K562 (cell line): ENCODE measurements around the gene GLUL. TPM values are rescaled to one million over a fixed set of nuclear protein-coding genes. Genes with fewer than 3 reads are reported as not detected.

ENCODE experiments used
- ARID1B ChIP-seq: fragments of 450-650 bp; IDR thresholded peaks from 2 replicates; pipeline ENCODE4 v1.6.1; 2016; ENCODE audit warnings: antibody characterized with exemption, mild to moderate bottlenecking, inconsistent platforms
- CBX3 ChIP-seq, 2 experiments: IDR thresholded peaks; 1 replicate in 1 of 2; 2 replicates in 1 of 2; pipeline ENCODE4 v1.6.1; 2012; ENCODE audit warnings: inconsistent platforms in 2 of 2, low read length in 2 of 2, borderline replicate concordance in 1 of 2, control low read depth in 1 of 2
- CREBBP ChIP-seq: IDR thresholded peaks from one replicate; pipeline ENCODE4 v1.6.1; 2012; ENCODE audit warnings: low read depth, mild to moderate bottlenecking, control low read depth, inconsistent platforms, low read length
- EP300 ChIP-seq: IDR thresholded peaks from 2 replicates; pipeline ENCODE4 v1.6.1; 2012; ENCODE audit warnings: low read length, improper control_type of control experiment
- GTF2E2 ChIP-seq: fragments of 200-800 bp; sonication (Bioruptor generic); IDR thresholded peaks from 2 replicates; pipeline ENCODE4 v1.6.1; 2016; ENCODE audit warnings: missing genetic modification characterization, missing compliant biosample characterization
- JUN ChIP-seq, 2 experiments: sonication (generic) in 1 of 2; formaldehyde crosslinking in 1 of 2; IDR thresholded peaks; 2 replicates each; pipeline versions ENCODE4 v1.6.1 to v1.8.0; 2012 to 2022; ENCODE audit warnings: borderline replicate concordance in 2 of 2, mild to moderate bottlenecking in 2 of 2, improper control_type of control experiment in 1 of 2, low read depth in 1 of 2, low read length in 1 of 2, missing genetic modification reagents in 1 of 2
- KAT7 ChIP-seq: sonication (generic); formaldehyde crosslinking; IDR thresholded peaks from 2 replicates; pipeline ENCODE4 v1.8.0; 2022; ENCODE audit warnings: missing genetic modification reagents, mild to moderate bottlenecking, borderline replicate concordance
- LEF1 ChIP-seq: fragments of 450-650 bp; IDR thresholded peaks from 2 replicates; pipeline ENCODE4 v1.6.1; 2016; ENCODE audit warnings: mild to moderate bottlenecking
- NCOR1 ChIP-seq: fragments of 450-650 bp; IDR thresholded peaks from 2 replicates; pipeline ENCODE4 v1.6.1; 2016; ENCODE audit warnings: mild to moderate bottlenecking, moderate library complexity
- NR2C2 ChIP-seq, 2 experiments: fragments of 200-800 bp in 1 of 2; sonication (Bioruptor generic) in 1 of 2; sonication (generic) in 1 of 2; formaldehyde crosslinking in 1 of 2; IDR thresholded peaks; 2 replicates each; pipeline versions ENCODE4 v1.6.1 to v1.8.0; 2016 to 2022; ENCODE audit warnings: mild to moderate bottlenecking in 1 of 2, missing compliant biosample characterization in 1 of 2, missing genetic modification characterization in 1 of 2, missing genetic modification reagents in 1 of 2
- NR2F6 ChIP-seq: fragments of 450-650 bp; formaldehyde crosslinking; IDR thresholded peaks from 2 replicates; pipeline ENCODE4 v1.4.0; 2020; ENCODE audit warnings: mild to moderate bottlenecking
- NUFIP1 ChIP-seq: fragments of 450-650 bp; IDR thresholded peaks from 2 replicates; pipeline ENCODE4 v1.6.1; 2018; ENCODE audit not compliant: partially characterized antibody
- PHB2 ChIP-seq: fragments of 450-650 bp; IDR thresholded peaks from 2 replicates; pipeline ENCODE4 v1.6.1; 2017; ENCODE audit warnings: low read depth
- POLR2H ChIP-seq: IDR thresholded peaks from 2 replicates; pipeline ENCODE4 v1.6.1; 2016; ENCODE audit warnings: missing genetic modification characterization, low read depth, mild to moderate bottlenecking, control low read depth, missing compliant biosample characterization, moderate library complexity
- RBM25 ChIP-seq: fragments of 200-400 bp; formaldehyde crosslinking; IDR thresholded peaks from 2 replicates; pipeline ENCODE4 v1.6.1; 2018; ENCODE audit warnings: low read length, low read depth, moderate library complexity; ENCODE audit not compliant: severe bottlenecking
- SAP30 ChIP-seq: fragments of 200-600 bp; sonication (generic); IDR thresholded peaks from 2 replicates; pipeline ENCODE4 v1.6.1; 2012; ENCODE audit warnings: borderline replicate concordance, low read depth, mild to moderate bottlenecking, moderate library complexity, low read length, control low read depth, inconsistent platforms; ENCODE audit not compliant: insufficient read depth, poor library complexity, severe bottlenecking
- SMAD4 ChIP-seq: fragments of 250-450 bp; sonication (Bioruptor Pico); conservative IDR thresholded peaks from 2 replicates; pipeline ENCODE4 v1.8.0; 2021; ENCODE audit warnings: inconsistent platforms, mild to moderate bottlenecking, moderate library complexity
- THRAP3 ChIP-seq: fragments of 450-650 bp; IDR thresholded peaks from 2 replicates; pipeline ENCODE4 v1.6.1; 2016; ENCODE audit warnings: mild to moderate bottlenecking, inconsistent platforms, borderline replicate concordance
- ZNF174 ChIP-seq: fragments of 250-450 bp; sonication (Bioruptor Pico); IDR thresholded peaks from 2 replicates; pipeline ENCODE4 v1.4.0; 2020; ENCODE audit warnings: mild to moderate bottlenecking
- ZNF23 ChIP-seq: fragments of 250-450 bp; sonication (Bioruptor Pico); IDR thresholded peaks from 2 replicates; pipeline ENCODE4 v1.4.0; 2020; ENCODE audit warnings: mild to moderate bottlenecking
- ZNF24 ChIP-seq: fragments of 450-650 bp; IDR thresholded peaks from 2 replicates; pipeline ENCODE4 v1.6.1; 2016
- ZNF3 ChIP-seq: fragments of 250-450 bp; sonication (Bioruptor Pico); IDR thresholded peaks from 2 replicates; pipeline ENCODE4 v1.5.0; 2021; ENCODE audit warnings: mild to moderate bottlenecking, moderate library complexity
- ZNF384 ChIP-seq: IDR thresholded peaks from 2 replicates; pipeline ENCODE4 v1.6.1; 2012; ENCODE audit warnings: low read depth, low read length, improper control_type of control experiment
- polyA plus RNA-seq, 8 experiments: library from polyadenylated mRNA; depleted of rRNA in 4 of 8; stranded (reverse) in 5 of 8; unstranded in 3 of 8; fragments of >200 nt; fragmentation: Nextera tagmentation in 2 of 8; fragmentation: Illumina TruSeq in 1 of 8; extraction: Ambion mirVana in 2 of 8; extraction: Trizol in 1 of 8; gene quantifications; 2 replicates each; pipeline versions ENCODE4 v1.2.1 to v1.2.3, GENCODE V29; 2011 to 2014; ENCODE audit warnings: inconsistent platforms in 1 of 8, missing spikeins in 1 of 8
- total RNA-seq, 7 experiments: library from RNA; depleted of rRNA in 6 of 7; stranded (reverse); fragments of >200 nt in 6 of 7; fragmentation: Illumina TruSeq in 2 of 7; extraction: Trizol in 2 of 7; gene quantifications; 2 replicates each; pipeline versions ENCODE4 v1.2.1 to v1.2.3, GENCODE V29; 2011 to 2021; ENCODE audit warnings: low replicate concordance in 1 of 7
- TF ChIP-seq, protein P1 (sequence below): fragments of 250-450 bp; sonication (Bioruptor Pico); IDR thresholded peaks from 2 replicates; pipeline ENCODE4 v1.6.1; 2021; ENCODE audit warnings: mild to moderate bottlenecking
- TF ChIP-seq, protein P2 (sequence below): fragments of 450-650 bp; conservative IDR thresholded peaks from 2 replicates; pipeline ENCODE4 v1.6.1; 2016; ENCODE audit warnings: missing genetic modification characterization, low read depth, mild to moderate bottlenecking, missing compliant biosample characterization, moderate library complexity
- TF ChIP-seq, protein P3 (sequence below): fragments of 450-650 bp; formaldehyde crosslinking; conservative IDR thresholded peaks from 2 replicates; pipeline ENCODE4 v1.4.0; 2022; ENCODE audit warnings: mild to moderate bottlenecking, missing genetic modification characterization

GLUL gene
- total and polyA plus RNA-seq, 9 of the 15 experiments (the other 6 are each of a cell fraction or from before 2014, with no cell fraction given): 1,088 to 4,222 (median 1,338) TPM

DNA sequence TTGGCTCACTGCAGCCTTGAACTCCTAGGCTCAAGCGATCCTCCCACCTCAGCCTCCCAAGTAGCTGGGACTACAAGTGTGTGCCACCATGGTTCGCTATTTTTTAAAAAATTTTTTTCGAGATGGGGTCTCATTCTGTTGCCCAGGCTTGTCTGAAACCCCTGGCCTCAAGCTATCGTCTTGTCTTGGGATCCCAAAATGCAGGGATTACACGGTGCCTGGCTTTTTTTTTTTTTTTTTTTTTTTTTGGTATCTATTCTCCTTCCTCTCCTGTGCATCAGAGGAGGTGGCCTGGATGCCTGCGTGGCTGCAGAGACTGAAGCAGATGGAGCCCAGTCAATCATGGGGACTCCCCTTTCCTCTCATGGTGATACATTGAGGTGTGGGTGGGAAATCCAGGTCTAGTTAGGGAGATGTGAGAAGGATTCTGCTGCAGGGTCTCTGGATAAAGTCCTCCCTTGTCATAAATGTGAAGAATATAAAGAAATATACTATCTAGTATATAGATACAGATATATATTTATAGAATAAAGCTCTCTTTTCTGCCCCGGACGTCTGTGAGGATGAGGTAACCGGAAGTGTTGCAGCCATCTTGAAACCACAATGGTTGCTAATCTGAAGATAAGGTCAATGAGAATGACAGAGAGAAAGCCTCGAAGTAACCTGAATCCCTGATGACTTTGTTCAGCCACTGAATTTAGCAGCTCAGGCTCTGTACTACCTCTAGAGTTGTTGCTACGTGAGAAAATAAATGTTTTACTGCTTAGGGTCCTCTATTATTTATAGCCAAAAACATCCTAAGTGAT lies 38.9 kb upstream of the GLUL start (continued):
- TF ChIP-seq ARID1B: peak; percentile 66
- no peak for TF ChIP-seq ZNF23 (CRISPR knock-in tag)
- TF ChIP-seq SMAD4 (CRISPR knock-in tag): peak; percentile 95
- TF ChIP-seq JUN (IDR thresholded peaks at IDR 0.05; ENCODE audit: borderline replicate concordance, low read depth, low read length): peak; percentile 76
- TF ChIP-seq JUN (CRISPR knock-in tag; IDR thresholded peaks at IDR 0.05; ENCODE audit: borderline replicate concordance): no peak
- TF ChIP-seq ZNF174 (CRISPR knock-in tag): no peak
- peak; percentile 56; the same call in 1 of the 2 replicates for TF ChIP-seq NCOR1
- no peak for TF ChIP-seq ZNF24
- no peak for TF ChIP-seq NR2F6 (CRISPR knock-in tag)
- TF ChIP-seq RBM25: peak; percentile 8
- no peak for TF ChIP-seq NUFIP1
- TF ChIP-seq THRAP3: no peak
- TF ChIP-seq, protein P1, sequence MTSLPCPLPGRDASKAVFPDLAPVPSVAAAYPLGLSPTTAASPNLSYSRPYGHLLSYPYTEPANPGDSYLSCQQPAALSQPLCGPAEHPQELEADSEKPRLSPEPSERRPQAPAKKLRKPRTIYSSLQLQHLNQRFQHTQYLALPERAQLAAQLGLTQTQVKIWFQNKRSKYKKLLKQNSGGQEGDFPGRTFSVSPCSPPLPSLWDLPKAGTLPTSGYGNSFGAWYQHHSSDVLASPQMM: no peak
- 0 out of 2 replicates have a peak, but pooled peaks have one; percentile 17 for TF ChIP-seq ZNF384
- TF ChIP-seq LEF1: peak; percentile 48; the same call in 1 of the 2 replicates
- no peak for TF ChIP-seq GTF2E2
- no peak for TF ChIP-seq SAP30
- no peak for TF ChIP-seq POLR2H (tag)
- TF ChIP-seq ZNF3 (CRISPR knock-in tag): no peak
- TF ChIP-seq PHB2: no peak
- TF ChIP-seq, protein P2, sequence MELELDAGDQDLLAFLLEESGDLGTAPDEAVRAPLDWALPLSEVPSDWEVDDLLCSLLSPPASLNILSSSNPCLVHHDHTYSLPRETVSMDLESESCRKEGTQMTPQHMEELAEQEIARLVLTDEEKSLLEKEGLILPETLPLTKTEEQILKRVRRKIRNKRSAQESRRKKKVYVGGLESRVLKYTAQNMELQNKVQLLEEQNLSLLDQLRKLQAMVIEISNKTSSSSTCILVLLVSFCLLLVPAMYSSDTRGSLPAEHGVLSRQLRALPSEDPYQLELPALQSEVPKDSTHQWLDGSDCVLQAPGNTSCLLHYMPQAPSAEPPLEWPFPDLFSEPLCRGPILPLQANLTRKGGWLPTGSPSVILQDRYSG: no peak
- no peak for TF ChIP-seq CREBBP
- TF ChIP-seq, protein P3, sequence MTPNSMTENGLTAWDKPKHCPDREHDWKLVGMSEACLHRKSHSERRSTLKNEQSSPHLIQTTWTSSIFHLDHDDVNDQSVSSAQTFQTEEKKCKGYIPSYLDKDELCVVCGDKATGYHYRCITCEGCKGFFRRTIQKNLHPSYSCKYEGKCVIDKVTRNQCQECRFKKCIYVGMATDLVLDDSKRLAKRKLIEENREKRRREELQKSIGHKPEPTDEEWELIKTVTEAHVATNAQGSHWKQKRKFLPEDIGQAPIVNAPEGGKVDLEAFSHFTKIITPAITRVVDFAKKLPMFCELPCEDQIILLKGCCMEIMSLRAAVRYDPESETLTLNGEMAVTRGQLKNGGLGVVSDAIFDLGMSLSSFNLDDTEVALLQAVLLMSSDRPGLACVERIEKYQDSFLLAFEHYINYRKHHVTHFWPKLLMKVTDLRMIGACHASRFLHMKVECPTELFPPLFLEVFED (CRISPR knock-in tag): no peak
- TF ChIP-seq EP300: peak; percentile 64
- no peak for TF ChIP-seq KAT7 (CRISPR knock-in tag)
- TF ChIP-seq NR2C2 (CRISPR knock-in tag; IDR thresholded peaks at IDR 0.05): no peak
- TF ChIP-seq NR2C2 (tag; IDR thresholded peaks at IDR 0.05): 0 out of 2 replicates have a peak, but pooled peaks have one; percentile 1
- peak in 1 of 2 experiments; percentile 53; a peak in 1 of 3 replicates for TF ChIP-seq CBX3 (IDR thresholded peaks at IDR 0.05; ENCODE audit: borderline replicate concordance in 1 of 2, low read length in 2 of 2)
